H9 (cell line): Measurements from ENCODE around the gene BTLA. TPM values are rescaled to one million over a fixed set of nuclear protein-coding genes. Genes with fewer than 3 reads are reported as not detected.

Experiments used
- DNase-seq: peaks from one replicate; pipeline ENCODE4 v3.0.0-alpha.2; 2017
- H2AFZ ChIP-seq: one replicate; pipeline ENCODE4 v1.6.1; 2013; ENCODE audit warnings: mild to moderate bottlenecking, low read length, control low read depth, moderate library complexity
- H2AK5ac ChIP-seq: 2 replicates; pipeline ENCODE4 v1.6.1; 2013; ENCODE audit warnings: low read length, control low read depth, mixed read lengths; ENCODE audit not compliant: insufficient read length
- H2BK120ac ChIP-seq: one replicate; pipeline ENCODE4 v1.6.1; 2013; ENCODE audit warnings: low read depth, mild to moderate bottlenecking, low read length, control low read depth, inconsistent platforms; ENCODE audit not compliant: poor library complexity, severe bottlenecking
- H2BK12ac ChIP-seq: 2 replicates; pipeline ENCODE4 v1.6.1; 2013; ENCODE audit warnings: low read length, control low read depth, mixed read lengths, low read depth; ENCODE audit not compliant: insufficient read length
- H2BK15ac ChIP-seq: 2 replicates; pipeline ENCODE4 v1.6.1; 2013; ENCODE audit warnings: low read depth, low read length, control low read depth
- H2BK20ac ChIP-seq: one replicate; pipeline ENCODE4 v1.6.1; 2013; ENCODE audit warnings: low read depth, mild to moderate bottlenecking, low read length, control low read depth, inconsistent platforms; ENCODE audit not compliant: poor library complexity, severe bottlenecking
- H2BK5ac ChIP-seq: 2 replicates; pipeline ENCODE4 v1.6.1; 2013; ENCODE audit warnings: low read length, control low read depth, mixed read lengths; ENCODE audit not compliant: insufficient read length
- H3K14ac ChIP-seq: 2 replicates; pipeline ENCODE4 v1.6.1; 2013; ENCODE audit warnings: low read length, control low read depth; ENCODE audit not compliant: insufficient read depth
- H3K18ac ChIP-seq: 2 replicates; pipeline ENCODE4 v1.6.1; 2013; ENCODE audit warnings: low read depth, mild to moderate bottlenecking, mixed read lengths, low read length, control low read depth; ENCODE audit not compliant: insufficient read length
- H3K23ac ChIP-seq: 2 replicates; pipeline ENCODE4 v1.6.1; 2013; ENCODE audit warnings: low read length, control low read depth, mixed read lengths, low read depth; ENCODE audit not compliant: insufficient read length
- H3K23me2 ChIP-seq: 2 replicates; pipeline ENCODE4 v1.6.1; 2013; ENCODE audit warnings: low read depth, mild to moderate bottlenecking, mixed read lengths, low read length, control low read depth; ENCODE audit not compliant: insufficient read length, poor library complexity, severe bottlenecking
- H3K27ac ChIP-seq: 2 replicates; pipeline ENCODE4 v1.5.1; 2013; ENCODE audit warnings: low read length, control low read depth, mixed read lengths, low read depth; ENCODE audit not compliant: insufficient read length
- H3K27me3 ChIP-seq: 2 replicates; pipeline ENCODE4 v1.6.1; 2013; ENCODE audit warnings: low read length, control low read depth, inconsistent platforms; ENCODE audit not compliant: insufficient read depth
- H3K4ac ChIP-seq: 2 replicates; pipeline ENCODE4 v1.6.1; 2013; ENCODE audit warnings: low read depth, mild to moderate bottlenecking, control low read depth, inconsistent platforms, low read length, moderate library complexity
- H3K4me1 ChIP-seq: 2 replicates; pipeline ENCODE4 v1.6.1; 2013; ENCODE audit warnings: low read length, control low read depth, inconsistent platforms; ENCODE audit not compliant: insufficient read depth
- H3K4me2 ChIP-seq: 2 replicates; pipeline ENCODE4 v1.6.1; 2013; ENCODE audit warnings: low read length, control low read depth, mixed read lengths; ENCODE audit not compliant: insufficient read length, insufficient read depth
- H3K56ac ChIP-seq: 2 replicates; pipeline ENCODE4 v1.6.1; 2013; ENCODE audit warnings: low read depth, mild to moderate bottlenecking, mixed read lengths, low read length, control low read depth; ENCODE audit not compliant: insufficient read length
- H3K79me1 ChIP-seq: 2 replicates; pipeline ENCODE4 v1.6.1; 2013; ENCODE audit warnings: low read depth, mild to moderate bottlenecking, moderate library complexity, low read length, control low read depth, inconsistent platforms; ENCODE audit not compliant: insufficient read depth, poor library complexity, severe bottlenecking
- H3K79me2 ChIP-seq: 2 replicates; pipeline ENCODE4 v1.6.1; 2013; ENCODE audit warnings: low read length, control low read depth, inconsistent platforms; ENCODE audit not compliant: insufficient read depth
- H3K9ac ChIP-seq: 2 replicates; pipeline ENCODE4 v1.6.1; 2013; ENCODE audit warnings: low read length, control low read depth, mixed read lengths; ENCODE audit not compliant: insufficient read length; ENCODE audit errors: extremely low read depth
- H3K9me3 ChIP-seq: one replicate; pipeline ENCODE4 v1.6.1; 2013; ENCODE audit warnings: low read depth, low read length, inconsistent platforms; ENCODE audit not compliant: control insufficient read depth
- H3T11ph ChIP-seq: one replicate; pipeline ENCODE4 v1.6.1; 2013; ENCODE audit warnings: mild to moderate bottlenecking, low read length, control low read depth, inconsistent platforms
- H4K20me1 ChIP-seq: one replicate; pipeline ENCODE4 v1.6.1; 2013; ENCODE audit not compliant: control insufficient read depth, insufficient read length, insufficient read depth
- H4K5ac ChIP-seq: 2 replicates; pipeline ENCODE4 v1.6.1; 2013; ENCODE audit warnings: low read depth, mild to moderate bottlenecking, mixed read lengths, low read length, control low read depth; ENCODE audit not compliant: insufficient read length
- H4K8ac ChIP-seq: replicated peaks from 2 replicates; pipeline ENCODE4 v1.6.1; 2013; ENCODE audit warnings: low read length, control low read depth, mixed read lengths, low read depth; ENCODE audit not compliant: insufficient read length
- H4K91ac ChIP-seq: 2 replicates; pipeline ENCODE4 v1.6.1; 2013; ENCODE audit warnings: low read depth, mild to moderate bottlenecking, moderate library complexity, mixed read lengths, low read length, control low read depth; ENCODE audit not compliant: insufficient read length
- H3K27ac Mint-ChIP-seq, 3 experiments: 2 replicates in 2 of 3; 3 replicates in 1 of 3; pipeline ENCODE4 v1.8.0; 2020 to 2021; ENCODE audit warnings: mixed read lengths in 3 of 3, mild to moderate bottlenecking in 1 of 3, moderate library complexity in 1 of 3
- H3K27me3 Mint-ChIP-seq: 2 replicates; pipeline ENCODE4 v1.8.0; 2021; ENCODE audit warnings: low read depth, mild to moderate bottlenecking, moderate library complexity, mixed read lengths
- H3K36me3 Mint-ChIP-seq, 3 experiments: 2 replicates in 2 of 3; 3 replicates in 1 of 3; pipeline ENCODE4 v1.8.0; 2020 to 2021; ENCODE audit warnings: low read depth in 3 of 3, mixed read lengths in 3 of 3; ENCODE audit not compliant: insufficient read depth in 1 of 3
- H3K4me1 Mint-ChIP-seq, 2 experiments: 2 replicates each; pipeline ENCODE4 v1.8.0; 2020; ENCODE audit warnings: mixed read lengths in 2 of 2
- H3K4me3 Mint-ChIP-seq, 2 experiments: 2 replicates in 1 of 2; 3 replicates in 1 of 2; pipeline ENCODE4 v1.8.0; 2020 to 2021; ENCODE audit warnings: mild to moderate bottlenecking in 2 of 2, mixed read lengths in 2 of 2, moderate library complexity in 1 of 2
- H3K9me3 Mint-ChIP-seq, 2 experiments: 2 replicates in 1 of 2; 3 replicates in 1 of 2; pipeline ENCODE4 v1.8.0; 2020; ENCODE audit warnings: mild to moderate bottlenecking in 2 of 2, mixed read lengths in 2 of 2, moderate library complexity in 1 of 2
- WGBS: extraction: QIAGEN DNeasy Blood & Tissue Kit; methylation state at CpG from one replicate; pipeline ENCODE4 v1.1.7; 2013; ENCODE audit warnings: missing lambda C conversion rate, low lambda C conversion rate, mixed read lengths; ENCODE audit not compliant: insufficient read length; ENCODE audit errors: extremely low coverage; 5-methylcytosine and 5-hydroxymethylcytosine counted together
- total RNA-seq: library from RNA; stranded (reverse); gene quantifications from 2 replicates; pipeline ENCODE4 v1.2.1, GENCODE V29; 2021
- TF ChIP-seq, protein P1 (sequence below): fragments of 200-600 bp; sonication (generic); conservative IDR thresholded peaks from 3 replicates; pipeline ENCODE4 v1.8.0; 2021; ENCODE audit warnings: antibody characterized with exemption, mild to moderate bottlenecking

The BTLA gene
- total RNA-seq, 1 experiment from 2014 or later, result not detected

DNA sequence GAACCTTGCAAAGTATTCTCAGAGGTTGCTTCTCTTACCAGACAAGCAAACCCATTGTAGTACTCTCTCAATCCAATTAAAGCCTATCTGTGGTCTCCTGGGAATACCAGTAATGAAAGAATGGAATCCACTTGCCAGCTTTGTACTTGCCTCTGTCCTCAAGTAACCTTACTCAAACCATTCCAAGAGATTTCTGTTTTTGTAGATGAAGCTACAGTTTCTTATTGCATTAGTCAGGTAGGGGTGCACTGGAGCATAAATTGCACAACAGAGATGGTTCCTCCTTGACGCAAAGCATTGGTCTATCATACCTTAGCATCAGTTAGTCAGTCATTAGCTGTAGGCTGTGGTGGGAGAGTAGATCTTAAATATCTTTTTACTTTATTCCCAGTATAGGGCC, 52.9 kb downstream of the BTLA start:
- Histone ChIP-seq H2AK5ac (no peak overlapping the region), H3K18ac (no peak overlapping the region), H4K5ac (no peak overlapping the region), H3K4ac (no peak overlapping the region), H2BK15ac (no peak overlapping the region), H3K14ac (no peak overlapping the region), H3K27me3 (no peaks in the 10 kb centered on the region), H3K4me2 (no peak overlapping the region), H2BK12ac (no peak overlapping the region), H3K23me2 (no peaks in the 10 kb centered on the region), H3K4me1 (no peaks in the 10 kb centered on the region), H2AFZ (no peak overlapping the region), H2BK5ac (no peak overlapping the region), H3T11ph (no peak overlapping the region), H3K27ac (no peak overlapping the region), H3K79me1 (no peaks in the 10 kb centered on the region), H2BK120ac (no peak overlapping the region), H3K56ac (no peak overlapping the region), H4K8ac (no peak overlapping the region), H3K9ac (no peak overlapping the region), H3K79me2 (no peaks in the 10 kb centered on the region), H3K9me3 (no peaks in the 10 kb centered on the region), H4K91ac (no peak overlapping the region), H4K20me1 (no peaks in the 10 kb centered on the region), H3K23ac (no peak overlapping the region), H2BK20ac (no peak overlapping the region)
- peaks cover 0 to 2% of the 10 kb centered on the region in 2 experiments; a peak in 1 of 4 replicates for H3K4me1 Mint-ChIP-seq
- TF ChIP-seq, protein P1, sequence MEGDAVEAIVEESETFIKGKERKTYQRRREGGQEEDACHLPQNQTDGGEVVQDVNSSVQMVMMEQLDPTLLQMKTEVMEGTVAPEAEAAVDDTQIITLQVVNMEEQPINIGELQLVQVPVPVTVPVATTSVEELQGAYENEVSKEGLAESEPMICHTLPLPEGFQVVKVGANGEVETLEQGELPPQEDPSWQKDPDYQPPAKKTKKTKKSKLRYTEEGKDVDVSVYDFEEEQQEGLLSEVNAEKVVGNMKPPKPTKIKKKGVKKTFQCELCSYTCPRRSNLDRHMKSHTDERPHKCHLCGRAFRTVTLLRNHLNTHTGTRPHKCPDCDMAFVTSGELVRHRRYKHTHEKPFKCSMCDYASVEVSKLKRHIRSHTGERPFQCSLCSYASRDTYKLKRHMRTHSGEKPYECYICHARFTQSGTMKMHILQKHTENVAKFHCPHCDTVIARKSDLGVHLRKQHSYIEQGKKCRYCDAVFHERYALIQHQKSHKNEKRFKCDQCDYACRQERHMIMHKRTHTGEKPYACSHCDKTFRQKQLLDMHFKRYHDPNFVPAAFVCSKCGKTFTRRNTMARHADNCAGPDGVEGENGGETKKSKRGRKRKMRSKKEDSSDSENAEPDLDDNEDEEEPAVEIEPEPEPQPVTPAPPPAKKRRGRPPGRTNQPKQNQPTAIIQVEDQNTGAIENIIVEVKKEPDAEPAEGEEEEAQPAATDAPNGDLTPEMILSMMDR, result no peak
- H3K9me3 Mint-ChIP-seq, result peaks cover 0 to 2% of the 10 kb centered on the region in 2 experiments; a peak in 2 of 5 replicates
- no peaks in the 10 kb centered on the region for H3K27me3 Mint-ChIP-seq
- H3K27ac Mint-ChIP-seq, result no peak overlapping the region
- DNase-seq, result no peak
- no peak overlapping the region for H3K4me3 Mint-ChIP-seq
- WGBS, result no CpG with 5 or more reads among the region's 1 CpG
- no peaks in the 10 kb centered on the region for H3K36me3 Mint-ChIP-seq
